H1 (cell line): ENCODE measurements around the gene TFPI2. TPM values are rescaled to one million over a fixed set of nuclear protein-coding genes. Genes with fewer than 3 reads are reported as not detected.

Experiments
- CTCF ChIA-PET: fragments of 300-600 bp; sonication (Branson Sonifier 250); formaldehyde crosslinking; loops from one replicate; lab custom pipeline; 2021; ENCODE audit not compliant: partially characterized antibody; lab: Charles Lee
- POLR2A ChIA-PET: fragments of 300-600 bp; sonication (Branson Sonifier 250); formaldehyde crosslinking; loops from one replicate; lab custom pipeline; 2021; ENCODE audit warnings: inconsistent platforms; ENCODE audit not compliant: partially characterized antibody; lab: Charles Lee
- DNase-seq, 2 experiments: peaks; one replicate each; pipeline versions ENCODE4 v3.0.0 to v3.0.0-alpha.2; 2010 to 2022; ENCODE audit warnings: low spot score in 2 of 2, low read depth in 1 of 2, mixed read lengths in 1 of 2
- FAIRE-seq: peaks from 2 replicates; lab custom pipeline; 2011; peaks lifted over from hg19 to GRCh38; lab: Jason Lieb, UNC
- H2AFZ ChIP-seq: 2 replicates; pipeline ENCODE4 v1.8.1; 2012; ENCODE audit warnings: low read length, inconsistent platforms
- H2AK5ac ChIP-seq: 2 replicates; pipeline ENCODE4 v1.6.1; 2013; ENCODE audit warnings: low read depth, low read length
- H2BK120ac ChIP-seq: replicated peaks from 2 replicates; pipeline ENCODE3; 2013; ENCODE audit warnings: low read depth, low read length, inconsistent platforms
- H2BK12ac ChIP-seq: 2 replicates; pipeline ENCODE4 v1.6.1; 2013; ENCODE audit warnings: low read depth, low read length
- H2BK15ac ChIP-seq: 2 replicates; pipeline ENCODE4 v1.6.1; 2013; ENCODE audit warnings: low read length
- H2BK20ac ChIP-seq: 2 replicates; pipeline ENCODE4 v1.6.1; 2013; ENCODE audit warnings: low read length
- H2BK5ac ChIP-seq: 2 replicates; pipeline ENCODE4 v1.6.1; 2013; ENCODE audit warnings: low read depth, low read length
- H3K14ac ChIP-seq: 2 replicates; pipeline ENCODE4 v1.6.1; 2013; ENCODE audit warnings: inconsistent platforms; ENCODE audit not compliant: insufficient read length
- H3K18ac ChIP-seq: 2 replicates; pipeline ENCODE4 v1.6.1; 2013; ENCODE audit warnings: low read length; ENCODE audit errors: extremely low read depth
- H3K23ac ChIP-seq: 2 replicates; pipeline ENCODE4 v1.6.1; 2013; ENCODE audit warnings: inconsistent platforms; ENCODE audit not compliant: insufficient read length
- H3K23me2 ChIP-seq: 2 replicates; pipeline ENCODE4 v1.6.1; 2013; ENCODE audit warnings: low read depth, low read length
- H3K27ac ChIP-seq: 2 replicates; pipeline ENCODE4 v1.6.1; 2011; ENCODE audit warnings: low read depth, low read length, inconsistent platforms
- H3K27me3 ChIP-seq, 4 experiments: replicated peaks in 1 of 4; 1 replicate in 1 of 4; 2 replicates in 3 of 4; pipeline versions ENCODE4 v1.6.1 to v1.8.1; 2011 to 2013; ENCODE audit warnings: low read length in 3 of 4, mild to moderate bottlenecking in 3 of 4, inconsistent platforms in 2 of 4, mixed read lengths in 2 of 4, moderate library complexity in 1 of 4; ENCODE audit not compliant: control insufficient read depth in 3 of 4, insufficient read depth in 3 of 4; ENCODE audit errors: extremely low read depth in 1 of 4
- H3K36me3 ChIP-seq, 4 experiments: 2 replicates each; pipeline versions ENCODE4 v1.6.1 to v1.8.1; 2011 to 2013; ENCODE audit warnings: mild to moderate bottlenecking in 4 of 4, low read length in 3 of 4, moderate library complexity in 2 of 4, control low read depth in 1 of 4, inconsistent platforms in 1 of 4; ENCODE audit not compliant: insufficient read depth in 4 of 4, control insufficient read depth in 2 of 4
- H3K4ac ChIP-seq: replicated peaks from 2 replicates; pipeline ENCODE3; 2013; ENCODE audit warnings: low read length, low read depth, mixed read lengths, inconsistent platforms; ENCODE audit not compliant: insufficient read length
- H3K4me1 ChIP-seq, 4 experiments: replicated peaks in 1 of 4; 1 replicate in 1 of 4; 2 replicates in 3 of 4; pipeline versions ENCODE4 v1.6.1 to v1.8.1; 2011 to 2013; ENCODE audit warnings: low read length in 3 of 4, inconsistent platforms in 2 of 4, mixed read lengths in 1 of 4; ENCODE audit not compliant: insufficient read depth in 4 of 4, control insufficient read depth in 3 of 4
- H3K4me2 ChIP-seq, 2 experiments: 2 replicates each; pipeline versions ENCODE4 v1.6.1 to v1.8.1; 2011 to 2013; ENCODE audit warnings: low read depth in 2 of 2, low read length in 2 of 2, control low read depth in 1 of 2, inconsistent platforms in 1 of 2, mild to moderate bottlenecking in 1 of 2; ENCODE audit not compliant: insufficient read depth in 1 of 2
- H3K4me3 ChIP-seq, 4 experiments: fragments of 200-600, 300-600 bp in 1 of 4; sonication (generic), shearing (Covaris generic), sonication (Bioruptor Twin) in 1 of 4; 2 replicates each; pipeline versions ENCODE4 v1.5.1 to v1.8.1; 2011 to 2016; ENCODE audit warnings: low read length in 4 of 4, low read depth in 3 of 4, control low read depth in 2 of 4, inconsistent platforms in 2 of 4, mild to moderate bottlenecking in 2 of 4, mixed read lengths in 1 of 4, moderate library complexity in 1 of 4; ENCODE audit not compliant: insufficient read depth in 2 of 4; ENCODE audit errors: extremely low read depth in 1 of 4
- H3K56ac ChIP-seq: replicated peaks from 2 replicates; pipeline ENCODE3; 2013; ENCODE audit warnings: low read depth, mild to moderate bottlenecking, mixed read lengths, low read length, inconsistent platforms; ENCODE audit not compliant: insufficient read length
- H3K79me1 ChIP-seq: 2 replicates; pipeline ENCODE4 v1.6.1; 2013; ENCODE audit warnings: low read depth, low read length, control low read depth
- H3K79me2 ChIP-seq, 2 experiments: 2 replicates each; pipeline versions ENCODE4 v1.6.1 to v1.8.1; 2012 to 2013; ENCODE audit warnings: low read length in 2 of 2, mild to moderate bottlenecking in 2 of 2, inconsistent platforms in 1 of 2; ENCODE audit not compliant: insufficient read depth in 2 of 2, control insufficient read depth in 1 of 2
- H3K9ac ChIP-seq, 4 experiments: replicated peaks in 1 of 4; 1 replicate in 1 of 4; 2 replicates in 3 of 4; pipeline versions ENCODE4 v1.6.1 to v1.8.1; 2011 to 2013; ENCODE audit warnings: low read depth in 3 of 4, low read length in 3 of 4, control low read depth in 2 of 4, mild to moderate bottlenecking in 2 of 4, moderate library complexity in 2 of 4, inconsistent platforms in 1 of 4; ENCODE audit errors: extremely low read depth in 1 of 4
- H3K9me3 ChIP-seq, 2 experiments: 2 replicates each; pipeline versions ENCODE4 v1.6.1 to v1.8.1; 2012 to 2013; ENCODE audit warnings: mild to moderate bottlenecking in 2 of 2, moderate library complexity in 2 of 2, control low read depth in 1 of 2, inconsistent platforms in 1 of 2, low read depth in 1 of 2, low read length in 1 of 2, mixed read lengths in 1 of 2; ENCODE audit not compliant: insufficient read depth in 2 of 2
- H4K20me1 ChIP-seq, 2 experiments: replicated peaks in 1 of 2; 2 replicates each; pipeline versions ENCODE3 to v1.8.1; 2011 to 2013; ENCODE audit warnings: inconsistent platforms in 2 of 2, low read length in 2 of 2, mild to moderate bottlenecking in 1 of 2; ENCODE audit not compliant: insufficient read depth in 2 of 2, control insufficient read depth in 1 of 2
- H4K5ac ChIP-seq: 2 replicates; pipeline ENCODE4 v1.6.1; 2013; ENCODE audit warnings: low read length, low read depth, mixed read lengths, inconsistent platforms; ENCODE audit not compliant: insufficient read length
- H4K8ac ChIP-seq: 2 replicates; pipeline ENCODE4 v1.8.0; 2013; ENCODE audit warnings: mild to moderate bottlenecking, moderate library complexity, low read length, inconsistent platforms; ENCODE audit not compliant: insufficient read depth; ENCODE audit errors: extremely low read depth
- H4K91ac ChIP-seq: replicated peaks from 2 replicates; pipeline ENCODE3; 2013; ENCODE audit warnings: low read length, mixed read lengths, inconsistent platforms; ENCODE audit not compliant: insufficient read length
- ASH2L ChIP-seq: fragments of 200-600, 300-600 bp; sonication (generic); IDR thresholded peaks from one replicate; pipeline ENCODE4 v1.7.1; 2017; ENCODE audit warnings: low read length
- ATF2 ChIP-seq: IDR thresholded peaks from 2 replicates; pipeline ENCODE4 v1.6.1; 2012; ENCODE audit warnings: low read length, inconsistent platforms
- BRCA1 ChIP-seq: IDR thresholded peaks from 2 replicates; pipeline ENCODE4 v1.6.1; 2012; ENCODE audit warnings: low read depth, low read length, improper control_type of control experiment
- CHD1 ChIP-seq: IDR thresholded peaks from 2 replicates; pipeline ENCODE4 v1.6.1; 2012; ENCODE audit warnings: low read depth, low read length, improper control_type of control experiment
- CREB1 ChIP-seq: IDR thresholded peaks from 2 replicates; pipeline ENCODE4 v1.6.1; 2012; ENCODE audit warnings: inconsistent platforms
- HDAC6 ChIP-seq: IDR thresholded peaks from one replicate; pipeline ENCODE4 v1.7.1; 2012; ENCODE audit warnings: low read depth, mild to moderate bottlenecking, inconsistent platforms, low read length, moderate library complexity
- JUN ChIP-seq: IDR thresholded peaks from 2 replicates; pipeline ENCODE4 v1.6.1; 2011; ENCODE audit warnings: low read depth, mild to moderate bottlenecking, improper control_type of control experiment, low read length
- KDM4A ChIP-seq: IDR thresholded peaks from one replicate; pipeline ENCODE4 v1.7.1; 2012; ENCODE audit warnings: low read depth, mild to moderate bottlenecking, moderate library complexity, low read length, inconsistent platforms; ENCODE audit not compliant: severe bottlenecking
- PHF8 ChIP-seq: fragments of 200-600 bp; sonication (generic); conservative IDR thresholded peaks from 2 replicates; pipeline ENCODE4 v1.7.1; 2012; ENCODE audit warnings: low read depth, mild to moderate bottlenecking, inconsistent platforms, low read length, moderate library complexity
- POLR2A ChIP-seq, 2 experiments: IDR thresholded peaks; 1 replicate in 1 of 2; 2 replicates in 1 of 2; pipeline ENCODE4 v1.6.1; 2011; ENCODE audit warnings: low read depth in 2 of 2, low read length in 2 of 2, mild to moderate bottlenecking in 2 of 2; ENCODE audit errors: control extremely low read depth in 1 of 2
- POU5F1 ChIP-seq: IDR thresholded peaks from 2 replicates; pipeline ENCODE4 v1.6.1; 2011; ENCODE audit warnings: low read depth, mild to moderate bottlenecking, low read length, moderate library complexity
- RBBP5 ChIP-seq: IDR thresholded peaks from 2 replicates; pipeline ENCODE4 v1.7.1; 2012; ENCODE audit warnings: low read depth, mild to moderate bottlenecking, inconsistent platforms, low read length, moderate library complexity, borderline replicate concordance
- RFX5 ChIP-seq: IDR thresholded peaks from 2 replicates; pipeline ENCODE4 v1.6.1; 2011; ENCODE audit warnings: low read depth, low read length, improper control_type of control experiment, borderline replicate concordance
- SIX5 ChIP-seq: IDR thresholded peaks from 2 replicates; pipeline ENCODE4 v1.6.1; 2011; ENCODE audit warnings: mild to moderate bottlenecking, low read depth, low read length
- SRF ChIP-seq: IDR thresholded peaks from 2 replicates; pipeline ENCODE4 v1.6.1; 2011; ENCODE audit warnings: mild to moderate bottlenecking, low read depth, low read length, moderate library complexity
- TCF12 ChIP-seq: IDR thresholded peaks from 2 replicates; pipeline ENCODE4 v1.6.1; 2011; ENCODE audit warnings: low read depth, mild to moderate bottlenecking, low read length
- polyA plus RNA-seq, 7 experiments: library from polyadenylated mRNA; depleted of rRNA in 3 of 7; stranded (reverse) in 5 of 7; unstranded in 2 of 7; fragments of >200 nt in 5 of 7; fragments of 200-250 nt in 2 of 7; gene quantifications; 1 replicate in 5 of 7; 2 replicates in 1 of 7; 4 replicates in 1 of 7; pipeline versions ENCODE4 v1.2.1 to v1.2.3, GENCODE V29; 2011 to 2013; ENCODE audit warnings: missing spikeins in 2 of 7, mixed read lengths in 2 of 7
- total RNA-seq: library from RNA; stranded (reverse); fragmentation: NEBNext Ultra II Directional; extraction: Animal tissue kit (Norgen Biotek cat#: 25700); gene quantifications from 2 replicates; pipeline ENCODE4 v1.2.1, GENCODE V29; 2021

TFPI2 gene
- total and polyA plus RNA-seq, 2 of the 8 experiments (the other 6 are each of a cell fraction or from before 2014, with no cell fraction given) = 6.8 to 8.9 TPM

GRCh38 chr7:93883917-93884345, 6.6 kb downstream of the TFPI2 start:
- Histone ChIP-seq H4K91ac (no peak overlapping the region), H3K23ac (no peak overlapping the region), H3K79me1 (no peaks in the 10 kb centered on the region), H3K9ac (no peak overlapping the region), H2BK15ac (no peak overlapping the region), H4K20me1 (no peaks in the 10 kb centered on the region), H3K56ac (no peak overlapping the region), H4K8ac (no peak overlapping the region), H3K4me1 (no peaks in the 10 kb centered on the region), H3K4me2 (no peak overlapping the region), H2BK12ac (no peak overlapping the region), H3K4ac (no peak overlapping the region), H3K18ac (no peak overlapping the region), H4K5ac (no peak overlapping the region), H2AFZ (no peak overlapping the region), H2BK120ac (no peak overlapping the region), H3K23me2 (no peaks in the 10 kb centered on the region), H3K9me3 (no peaks in the 10 kb centered on the region), H3K36me3 (no peaks in the 10 kb centered on the region), H3K14ac (no peak overlapping the region), H3K27ac (no peak overlapping the region), H3K79me2 (no peaks in the 10 kb centered on the region), H2BK5ac (no peak overlapping the region), H2AK5ac (no peak overlapping the region), H3K4me3 (no peak overlapping the region), H2BK20ac (no peak overlapping the region), H3K27me3 (peaks cover 0 to 2% (median under 1%) of the 10 kb centered on the region in 4 experiments; a peak in 3 of 7 replicates)
- DNase-seq = no peak
- no peak for FAIRE-seq
- CTCF ChIA-PET = interaction anchor here (0.8 to 1.5 kb wide), 2 partner anchors 13 to 19 kb away, joined by 3 read pairs; no protein-coding TSS in a partner anchor
- POLR2A ChIA-PET = no interaction called here
- TF ChIP-seq CHD1 (no peak), KDM4A (no peak), PHF8 (no peak), JUN (no peak), POU5F1 (no peak), CREB1 (no peak), BRCA1 (no peak), ASH2L (no peak), ATF2 (no peak), RBBP5 (no peak), SRF (no peak), RFX5 (no peak), SIX5 (no peak), HDAC6 (no peak), POLR2A (IDR thresholded peaks at IDR 0.05; ENCODE audit: control extremely low read depth in 1 of 2, low read depth in 2 of 2, low read length in 2 of 2) (no peak), TCF12 (no peak)
